K562 (cell line): ENCODE measurements around the gene DDAH1. TPM values are rescaled to one million over a fixed set of nuclear protein-coding genes. Genes with fewer than 3 reads are reported as not detected.

Experiments used
- ATAC-seq: fragments of 200-7000 bp; cut with Tn5 transposase; 3 replicates; pipeline ENCODE4 v1.9.1; 2020; ENCODE audit warnings: moderate library complexity
- BruUV-seq: library from RNA; stranded (reverse); fragments of 400-500 nt; replicated peaks from 2 replicates; lab custom pipeline; 2021; lab: Mats Ljungman, UMichigan
- CTCF ChIA-PET: fragments of 300-600 bp; formaldehyde crosslinking; extraction: SDS; loops from one replicate; lab custom pipeline; 2021; ENCODE audit warnings: low intra/inter-chr PET ratio; lab: Yijun Ruan, JAX
- POLR2A ChIA-PET: fragments of 300-600, 350-650 bp; sonication (Branson Sonifier 250); formaldehyde crosslinking; extraction: SDS; loops from one replicate; lab custom pipeline; 2021; ENCODE audit warnings: antibody characterized with exemption, inconsistent platforms; lab: Yijun Ruan, JAX
- DNase-seq, 4 experiments: peaks; one replicate each; pipeline versions ENCODE4 v3.0.0 to v3.0.0-alpha.2; 2011 to 2018; ENCODE audit warnings: low spot score in 3 of 4, mixed read lengths in 3 of 4; ENCODE audit errors: extremely low read depth in 1 of 4
- FAIRE-seq: peaks from 2 replicates; lab custom pipeline; 2011; peaks lifted over from hg19 to GRCh38; lab: Jason Lieb, UNC
- H2AFZ ChIP-seq: 2 replicates; pipeline ENCODE4 v1.6.0; 2011; ENCODE audit warnings: low read depth, low read length, control low read depth, inconsistent platforms
- H3K27ac ChIP-seq: fragments of 200-600 bp; 3 replicates; pipeline ENCODE4 v1.8.0; 2011; ENCODE audit warnings: low read depth, mild to moderate bottlenecking, control low read depth, inconsistent platforms, low read length, moderate library complexity, mixed read lengths; ENCODE audit errors: extremely low read depth
- H3K27me3 ChIP-seq, 2 experiments: fragments of 300-600 bp in 1 of 2; 2 replicates in 1 of 2; 3 replicates in 1 of 2; pipeline versions ENCODE4 v1.6.0 to v1.8.0; 2011; ENCODE audit warnings: inconsistent platforms in 2 of 2, low read length in 2 of 2, mild to moderate bottlenecking in 1 of 2, mixed read lengths in 1 of 2, moderate library complexity in 1 of 2; ENCODE audit not compliant: control insufficient read depth in 2 of 2, insufficient read depth in 2 of 2
- H3K36me3 ChIP-seq: fragments of 300-600 bp; 3 replicates; pipeline ENCODE4 v1.8.0; 2011; ENCODE audit warnings: mild to moderate bottlenecking, low read length, inconsistent platforms; ENCODE audit not compliant: control insufficient read depth, insufficient read depth
- H3K4me1 ChIP-seq, 2 experiments: fragments of 200-600 bp in 1 of 2; replicated peaks in 1 of 2; 2 replicates in 1 of 2; 3 replicates in 1 of 2; pipeline versions ENCODE4 v1.5.1 to v1.8.0; 2011; ENCODE audit warnings: inconsistent platforms in 2 of 2, low read length in 2 of 2, mild to moderate bottlenecking in 1 of 2, mixed read lengths in 1 of 2, moderate library complexity in 1 of 2; ENCODE audit not compliant: control insufficient read depth in 2 of 2, insufficient read depth in 2 of 2
- H3K4me2 ChIP-seq: 2 replicates; pipeline ENCODE4 v1.6.1; 2011; ENCODE audit warnings: low read length, control low read depth, inconsistent platforms, mixed read lengths; ENCODE audit not compliant: insufficient read depth
- H3K4me3 ChIP-seq: fragments of 200-600 bp; sonication (generic), shearing (Covaris generic); 2 replicates; pipeline ENCODE4 v1.5.1; 2016; ENCODE audit warnings: control low read depth, inconsistent platforms
- H3K79me2 ChIP-seq: fragments of 200-600 bp; 3 replicates; pipeline ENCODE4 v1.8.0; 2011; ENCODE audit warnings: low read length, inconsistent platforms; ENCODE audit not compliant: control insufficient read depth, insufficient read depth
- H3K9ac ChIP-seq, 2 experiments: 2 replicates each; pipeline versions ENCODE4 v1.6.0 to v1.6.1; 2011; ENCODE audit warnings: low read depth in 2 of 2, low read length in 2 of 2, control low read depth in 1 of 2, inconsistent platforms in 1 of 2, mild to moderate bottlenecking in 1 of 2, mixed read lengths in 1 of 2; ENCODE audit not compliant: insufficient read depth in 1 of 2
- H3K9me1 ChIP-seq: one replicate; pipeline ENCODE4 v1.6.0; 2011; ENCODE audit warnings: inconsistent platforms, mild to moderate bottlenecking, low read length, moderate library complexity; ENCODE audit not compliant: control insufficient read depth, insufficient read depth
- H3K9me3 ChIP-seq: replicated peaks from 2 replicates; pipeline ENCODE4 v1.5.1; 2011; ENCODE audit warnings: low read depth, low read length, inconsistent platforms; ENCODE audit not compliant: control insufficient read depth, insufficient read depth
- H4K20me1 ChIP-seq: replicated peaks from 2 replicates; pipeline ENCODE4 v1.6.1; 2011; ENCODE audit warnings: low read length, inconsistent platforms, mixed read lengths; ENCODE audit not compliant: control insufficient read depth, insufficient read depth
- ETV1 ChIP-seq: fragments of 450-650 bp; conservative IDR thresholded peaks from 2 replicates; pipeline ENCODE4 v1.6.1; 2016; ENCODE audit warnings: missing genetic modification characterization, control low read depth, low read depth, missing compliant biosample characterization
- NCOA4 ChIP-seq: fragments of 450-650 bp; IDR thresholded peaks from 2 replicates; pipeline ENCODE4 v1.6.1; 2018; ENCODE audit warnings: mild to moderate bottlenecking; ENCODE audit not compliant: partially characterized antibody
- PYGO2 ChIP-seq: fragments of 450-650 bp; IDR thresholded peaks from 2 replicates; pipeline ENCODE4 v1.6.1; 2016; ENCODE audit warnings: mild to moderate bottlenecking, missing genetic modification characterization, moderate library complexity, missing compliant biosample characterization
- WGBS: fragments of 100-300 bp; shearing (Covaris generic); methylation state at CpG from one replicate; pipeline ENCODE4 v1.1.6; 2016; ENCODE audit warnings: low coverage, mixed read lengths; ENCODE audit not compliant: insufficient coverage; ENCODE audit errors: missing lambda C conversion rate; 5-methylcytosine and 5-hydroxymethylcytosine counted together
- in situ Hi-C: fragments of 300-500 bp; cut with MboI; formaldehyde crosslinking; loops from 4 replicates; pipeline ENCODE4 v1.15.0; 2018; ENCODE audit warnings: inconsistent platforms, mixed read lengths
- intact Hi-C: fragments of 100-400 bp; cut with micrococcal nuclease; formaldehyde crosslinking; loops from 2 replicates; pipeline ENCODE4 v1.14.2; 2022
- polyA plus RNA-seq, 8 experiments: library from polyadenylated mRNA; depleted of rRNA in 4 of 8; stranded (reverse) in 5 of 8; unstranded in 3 of 8; fragments of >200 nt; fragmentation: Nextera tagmentation in 2 of 8; fragmentation: Illumina TruSeq in 1 of 8; extraction: Ambion mirVana in 2 of 8; extraction: Trizol in 1 of 8; gene quantifications; 2 replicates each; pipeline versions ENCODE4 v1.2.1 to v1.2.3, GENCODE V29; 2011 to 2014; ENCODE audit warnings: inconsistent platforms in 1 of 8, missing spikeins in 1 of 8
- total RNA-seq, 7 experiments: library from RNA; depleted of rRNA in 6 of 7; stranded (reverse); fragments of >200 nt in 6 of 7; fragmentation: Illumina TruSeq in 2 of 7; extraction: Trizol in 2 of 7; gene quantifications; 2 replicates each; pipeline versions ENCODE4 v1.2.1 to v1.2.3, GENCODE V29; 2011 to 2021; ENCODE audit warnings: low replicate concordance in 1 of 7
- TF ChIP-seq, protein P1 (sequence below): IDR thresholded peaks from 2 replicates; pipeline ENCODE4 v1.6.1; 2011; ENCODE audit warnings: borderline replicate concordance, low read depth, mild to moderate bottlenecking, moderate library complexity, low read length; ENCODE audit not compliant: insufficient read depth, poor library complexity, severe bottlenecking

The DDAH1 gene
- total and polyA plus RNA-seq, 9 of the 15 experiments (the other 6 are each of a cell fraction or from before 2014, with no cell fraction given): 0.04 to 0.24 (median 0.10) TPM

DNA sequence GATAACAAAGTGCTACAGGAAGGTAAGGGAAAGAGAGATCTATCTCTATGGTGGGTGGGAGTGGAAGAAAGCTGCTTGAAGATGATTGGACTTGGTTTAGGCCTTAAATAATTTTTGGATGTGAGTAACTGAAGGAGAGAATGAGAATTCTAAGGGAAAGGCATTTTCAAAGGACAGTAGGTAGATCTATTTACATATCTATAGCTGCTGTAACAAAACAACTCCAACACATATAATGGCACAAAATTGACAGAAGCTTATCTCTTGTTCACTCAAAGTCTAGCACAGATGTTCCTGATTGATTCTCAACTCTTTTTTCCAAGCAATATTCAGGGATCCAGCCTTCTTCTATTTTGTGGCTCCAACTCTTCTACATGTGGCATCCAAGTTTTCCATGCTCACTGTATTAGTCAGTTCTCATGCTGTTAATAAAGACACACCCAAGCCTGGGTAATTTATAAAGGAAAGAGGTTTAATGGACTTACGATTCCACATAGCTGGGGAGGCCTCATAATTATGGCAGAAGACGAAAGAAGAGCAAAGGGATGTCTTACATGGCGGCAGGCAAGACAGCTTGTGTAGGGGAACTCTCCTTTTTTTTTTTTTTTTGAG is 3.1 kb upstream of the DDAH1 start:
- Histone ChIP-seq H3K4me3 (no peak overlapping the region), H3K4me2 (no peak overlapping the region), H2AFZ (no peak overlapping the region), H3K9me1 (no peaks in the 10 kb centered on the region), H3K9ac (no peak overlapping the region), H3K79me2 (no peaks in the 10 kb centered on the region), H3K9me3 (no peaks in the 10 kb centered on the region), H3K36me3 (no peaks in the 10 kb centered on the region), H4K20me1 (no peaks in the 10 kb centered on the region), H3K27me3 (peaks cover 2 to 22% of the 10 kb centered on the region in 2 experiments; a peak in 3 of 5 replicates), H3K4me1 (peaks cover 0 to 13% of the 10 kb centered on the region in 2 experiments; a peak in 2 of 5 replicates), H3K27ac (no peak overlapping the region)
- FAIRE-seq (no peak), ATAC-seq (no peak), DNase-seq (no peak)
- POLR2A ChIA-PET: no interaction called here
- intact Hi-C loops: no loop called here
- no peak for TF ChIP-seq PYGO2
- TF ChIP-seq ETV1: no peak
- no peak for TF ChIP-seq NCOA4
- TF ChIP-seq, protein P1, sequence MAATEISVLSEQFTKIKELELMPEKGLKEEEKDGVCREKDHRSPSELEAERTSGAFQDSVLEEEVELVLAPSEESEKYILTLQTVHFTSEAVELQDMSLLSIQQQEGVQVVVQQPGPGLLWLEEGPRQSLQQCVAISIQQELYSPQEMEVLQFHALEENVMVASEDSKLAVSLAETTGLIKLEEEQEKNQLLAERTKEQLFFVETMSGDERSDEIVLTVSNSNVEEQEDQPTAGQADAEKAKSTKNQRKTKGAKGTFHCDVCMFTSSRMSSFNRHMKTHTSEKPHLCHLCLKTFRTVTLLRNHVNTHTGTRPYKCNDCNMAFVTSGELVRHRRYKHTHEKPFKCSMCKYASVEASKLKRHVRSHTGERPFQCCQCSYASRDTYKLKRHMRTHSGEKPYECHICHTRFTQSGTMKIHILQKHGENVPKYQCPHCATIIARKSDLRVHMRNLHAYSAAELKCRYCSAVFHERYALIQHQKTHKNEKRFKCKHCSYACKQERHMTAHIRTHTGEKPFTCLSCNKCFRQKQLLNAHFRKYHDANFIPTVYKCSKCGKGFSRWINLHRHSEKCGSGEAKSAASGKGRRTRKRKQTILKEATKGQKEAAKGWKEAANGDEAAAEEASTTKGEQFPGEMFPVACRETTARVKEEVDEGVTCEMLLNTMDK: no peak
- 0% methylated on average over 3 of the region's 3 CpGs for WGBS
- in situ Hi-C loops: no loop called here
- CTCF ChIA-PET: no interaction called here
- no TSS peak for BruUV-seq
